22Rv1 (cell line): ENCODE results near the gene KIAA1614.

Source experiments
- ZFX ChIP-seq: fragments of 450-650 bp; IDR thresholded peaks from 2 replicates; pipeline ENCODE4 v1.6.1; 2017; ENCODE audit warnings: antibody characterized with exemption, borderline replicate concordance
- TF ChIP-seq, protein P1 (sequence below): fragments of 450-650 bp; IDR thresholded peaks from 2 replicates; pipeline ENCODE4 v1.5.1; 2017; ENCODE audit warnings: mild to moderate bottlenecking

DNA sequence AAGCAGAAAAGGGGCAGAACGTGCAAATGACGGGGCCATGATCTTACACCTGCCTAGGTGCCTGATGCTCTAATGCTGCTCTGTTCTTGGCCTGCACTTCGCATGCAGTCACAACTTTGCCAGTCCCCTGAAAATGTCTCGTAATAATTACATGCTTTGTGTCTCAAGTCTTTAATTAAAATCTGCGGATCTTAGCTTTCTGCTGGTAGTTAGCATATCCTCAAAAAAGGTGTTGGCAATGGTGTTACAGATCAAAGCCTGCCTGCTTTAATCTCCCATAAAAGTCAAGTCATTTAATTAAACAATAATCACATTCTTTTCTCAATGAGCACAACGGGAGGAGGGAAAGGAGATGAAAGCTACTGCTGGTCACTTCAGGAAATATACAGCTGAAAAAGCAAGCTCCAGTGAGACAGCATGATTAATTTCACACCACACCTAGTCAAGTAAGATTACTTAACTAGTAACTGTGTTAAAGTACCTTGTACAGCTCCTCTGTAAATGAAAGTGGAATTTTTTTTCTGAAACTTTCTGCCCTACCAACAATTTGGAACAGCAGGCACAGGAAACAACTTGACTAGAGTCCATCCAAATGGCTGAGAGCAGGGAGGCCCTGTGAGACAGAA is 64.1 kb downstream of the KIAA1614 start:
- TF ChIP-seq, protein P1, sequence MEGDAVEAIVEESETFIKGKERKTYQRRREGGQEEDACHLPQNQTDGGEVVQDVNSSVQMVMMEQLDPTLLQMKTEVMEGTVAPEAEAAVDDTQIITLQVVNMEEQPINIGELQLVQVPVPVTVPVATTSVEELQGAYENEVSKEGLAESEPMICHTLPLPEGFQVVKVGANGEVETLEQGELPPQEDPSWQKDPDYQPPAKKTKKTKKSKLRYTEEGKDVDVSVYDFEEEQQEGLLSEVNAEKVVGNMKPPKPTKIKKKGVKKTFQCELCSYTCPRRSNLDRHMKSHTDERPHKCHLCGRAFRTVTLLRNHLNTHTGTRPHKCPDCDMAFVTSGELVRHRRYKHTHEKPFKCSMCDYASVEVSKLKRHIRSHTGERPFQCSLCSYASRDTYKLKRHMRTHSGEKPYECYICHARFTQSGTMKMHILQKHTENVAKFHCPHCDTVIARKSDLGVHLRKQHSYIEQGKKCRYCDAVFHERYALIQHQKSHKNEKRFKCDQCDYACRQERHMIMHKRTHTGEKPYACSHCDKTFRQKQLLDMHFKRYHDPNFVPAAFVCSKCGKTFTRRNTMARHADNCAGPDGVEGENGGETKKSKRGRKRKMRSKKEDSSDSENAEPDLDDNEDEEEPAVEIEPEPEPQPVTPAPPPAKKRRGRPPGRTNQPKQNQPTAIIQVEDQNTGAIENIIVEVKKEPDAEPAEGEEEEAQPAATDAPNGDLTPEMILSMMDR = no peak
- no peak for TF ChIP-seq ZFX
